Nephron (organoid): ENCODE data around the gene TECR.
"Not testable (repeated sequence)": the region's sequence is repeated elsewhere in the genome, so short reads cannot be mapped to it uniquely, and the experiment has no call there.

Source experiments
- H3K27ac Mint-ChIP-seq, 3 experiments: 2 replicates each; pipeline ENCODE4 v1.8.0; 2020; ENCODE audit warnings: mixed read lengths in 3 of 3, mild to moderate bottlenecking in 2 of 3, moderate library complexity in 1 of 3
- H3K27me3 Mint-ChIP-seq: 2 replicates; pipeline ENCODE4 v1.8.0; 2021; ENCODE audit warnings: low read depth, mild to moderate bottlenecking, moderate library complexity, mixed read lengths
- H3K36me3 Mint-ChIP-seq: 2 replicates; pipeline ENCODE4 v1.8.0; 2020; ENCODE audit warnings: low read depth, mixed read lengths
- H3K4me1 Mint-ChIP-seq: 2 replicates; pipeline ENCODE4 v1.8.0; 2020; ENCODE audit warnings: mixed read lengths
- H3K4me3 Mint-ChIP-seq, 3 experiments: 2 replicates each; pipeline ENCODE4 v1.8.0; 2020; ENCODE audit warnings: mild to moderate bottlenecking in 3 of 3, mixed read lengths in 3 of 3, moderate library complexity in 2 of 3
- H3K9me3 Mint-ChIP-seq: 2 replicates; pipeline ENCODE4 v1.8.0; 2020; ENCODE audit warnings: mixed read lengths
- CTCF ChIP-seq, 3 experiments: fragments of 200-600 bp; sonication (generic); IDR thresholded peaks; one replicate each; pipeline ENCODE4 v1.5.0; 2021; ENCODE audit warnings: antibody characterized with exemption in 3 of 3; ENCODE audit not compliant: unreplicated experiment in 3 of 3

The TECR gene

GRCh38 chr19:14561249-14561648 is 31.9 kb downstream of the TECR start:
- Mint-ChIP-seq H3K36me3 (no peaks in the 10 kb centered on the region), H3K27ac (peak overlapping the region; percentile 82 to 92 (median 89)), H3K27me3 (no peaks in the 10 kb centered on the region), H3K4me1 (peaks cover 24% of the 10 kb centered on the region), H3K9me3 (no peaks in the 10 kb centered on the region), H3K4me3 (no peak overlapping the region)
- no peak for TF ChIP-seq CTCF (IDR thresholded peaks at IDR 0.05; ENCODE audit: unreplicated experiment in 3 of 3)

GRCh38 chr19:14561847-14562351 is 32.5 kb downstream of the TECR start:
- H3K4me1 Mint-ChIP-seq = peaks cover 18% of the 10 kb centered on the region
- H3K4me3 Mint-ChIP-seq = no peak overlapping the region
- H3K9me3 Mint-ChIP-seq = no peaks in the 10 kb centered on the region

GRCh38 chr19:14562660-14563589 is 33.5 kb downstream of the TECR start:
- Mint-ChIP-seq H3K36me3 (peaks cover 7% of the 10 kb centered on the region), H3K27me3 (no peaks in the 10 kb centered on the region), H3K4me1 (peaks cover 18% of the 10 kb centered on the region), H3K9me3 (no peaks in the 10 kb centered on the region), H3K27ac (peak overlapping the region in 1 of 3 experiments; percentile 41), H3K4me3 (no peak overlapping the region)
- no peak for TF ChIP-seq CTCF (IDR thresholded peaks at IDR 0.05; ENCODE audit: unreplicated experiment in 3 of 3)

More at GRCh38 chr19:14561847-14562351, 32.5 kb downstream of the TECR start:
- peak overlapping the region; percentile 82 to 92 (median 89) for H3K27ac Mint-ChIP-seq
- TF ChIP-seq CTCF (IDR thresholded peaks at IDR 0.05; ENCODE audit: unreplicated experiment in 3 of 3) = no peak
- H3K36me3 Mint-ChIP-seq = no peaks in the 10 kb centered on the region
- no peaks in the 10 kb centered on the region for H3K27me3 Mint-ChIP-seq

GRCh38 chr19:14563590-14563926 is 34.2 kb downstream of the TECR start:
- Mint-ChIP-seq H3K27ac (no peak overlapping the region), H3K4me3 (no peak overlapping the region), H3K36me3 (peaks cover 10% of the 10 kb centered on the region), H3K9me3 (no peaks in the 10 kb centered on the region), H3K4me1 (peaks cover 22% of the 10 kb centered on the region), H3K27me3 (no peaks in the 10 kb centered on the region)
- TF ChIP-seq CTCF (IDR thresholded peaks at IDR 0.05; ENCODE audit: unreplicated experiment in 3 of 3) = no peak

GRCh38 chr19:14563989-14564651 is 34.7 kb downstream of the TECR start:
- Mint-ChIP-seq H3K27ac (no peak overlapping the region), H3K27me3 (no peaks in the 10 kb centered on the region), H3K4me1 (peaks cover 21% of the 10 kb centered on the region), H3K4me3 (no peak overlapping the region), H3K36me3 (peaks cover 11% of the 10 kb centered on the region), H3K9me3 (no peaks in the 10 kb centered on the region)
- no peak for TF ChIP-seq CTCF (IDR thresholded peaks at IDR 0.05; ENCODE audit: unreplicated experiment in 3 of 3)

- peaks cover 18% of the 10 kb centered on the region for H3K4me1 Mint-ChIP-seq
- not testable (repeated sequence) for H3K4me3 Mint-ChIP-seq, H3K27ac Mint-ChIP-seq, H3K9me3 Mint-ChIP-seq, H3K27me3 Mint-ChIP-seq
- H3K36me3 Mint-ChIP-seq = peaks cover 17% of the 10 kb centered on the region
Observed at GRCh38 chr19:14564652-14565297, 35.4 kb downstream of the TECR start.
